Measurements from ENCODE around the gene CNN2. TPM values are rescaled to one million over a fixed set of nuclear protein-coding genes. Genes with fewer than 3 reads are reported as not detected.

CNN2 gene
- total and polyA plus RNA-seq, 4 donors: 10.1 to 38.4 (median 26.8) TPM

- no peaks in the 10 kb centered on the region for H3K9me3 ChIP-seq (ENCODE audit: control insufficient read depth in 4 of 4, low read length in 3 of 4)
- H3K36me3 ChIP-seq (ENCODE audit: control insufficient read depth in 4 of 4, insufficient read depth in 3 of 4, low read depth in 1 of 4, low read length in 3 of 4): peaks cover 2 to 21% (median 8%) of the 10 kb centered on the region in 4 donors
- TF ChIP-seq RXRA (IDR thresholded peaks at IDR 0.05): peak; percentile 40 to 90
- TF ChIP-seq NR2F2 (IDR thresholded peaks at IDR 0.05): peak; percentile 80
- TF ChIP-seq JUND (IDR thresholded peaks at IDR 0.05): peak in 1 of 2 donors; percentile 25
- TF ChIP-seq, protein P1, sequence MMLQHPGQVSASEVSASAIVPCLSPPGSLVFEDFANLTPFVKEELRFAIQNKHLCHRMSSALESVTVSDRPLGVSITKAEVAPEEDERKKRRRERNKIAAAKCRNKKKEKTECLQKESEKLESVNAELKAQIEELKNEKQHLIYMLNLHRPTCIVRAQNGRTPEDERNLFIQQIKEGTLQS (IDR thresholded peaks at IDR 0.05): no peak
- TF ChIP-seq HNF4A (conservative IDR thresholded peaks at IDR 0.05): peak in 1 of 2 donors; percentile 74
- TF ChIP-seq TAF1 (conservative IDR thresholded peaks at IDR 0.05): no peak
- peaks cover 30 to 49% (median 39%) of the 10 kb centered on the region in 4 donors for H3K4me1 ChIP-seq (ENCODE audit: control insufficient read depth in 4 of 4, insufficient read depth in 4 of 4, low read length in 3 of 4)
- 39% methylated on average over 12 of the region's 12 CpGs for WGBS
- no peak for DNase-seq (ENCODE audit: low spot score)
- H3K27me3 ChIP-seq (ENCODE audit: control insufficient read depth in 4 of 4, insufficient read depth in 4 of 4, low read length in 3 of 4): no peaks in the 10 kb centered on the region
- no peak overlapping the region for H3K9ac ChIP-seq (ENCODE audit: low read depth in 1 of 2, low read length in 2 of 2)
- H3K27ac ChIP-seq (ENCODE audit: low read depth in 1 of 2, low read length in 2 of 2): peak overlapping the region; percentile 40 to 55
- no peak overlapping the region for H3K4me3 ChIP-seq (ENCODE audit: low read depth in 1 of 3, low read length in 3 of 3)
Measured at GRCh38 chr19:1016647-1017114, 9.7 kb upstream of the CNN2 start.

DNA sequence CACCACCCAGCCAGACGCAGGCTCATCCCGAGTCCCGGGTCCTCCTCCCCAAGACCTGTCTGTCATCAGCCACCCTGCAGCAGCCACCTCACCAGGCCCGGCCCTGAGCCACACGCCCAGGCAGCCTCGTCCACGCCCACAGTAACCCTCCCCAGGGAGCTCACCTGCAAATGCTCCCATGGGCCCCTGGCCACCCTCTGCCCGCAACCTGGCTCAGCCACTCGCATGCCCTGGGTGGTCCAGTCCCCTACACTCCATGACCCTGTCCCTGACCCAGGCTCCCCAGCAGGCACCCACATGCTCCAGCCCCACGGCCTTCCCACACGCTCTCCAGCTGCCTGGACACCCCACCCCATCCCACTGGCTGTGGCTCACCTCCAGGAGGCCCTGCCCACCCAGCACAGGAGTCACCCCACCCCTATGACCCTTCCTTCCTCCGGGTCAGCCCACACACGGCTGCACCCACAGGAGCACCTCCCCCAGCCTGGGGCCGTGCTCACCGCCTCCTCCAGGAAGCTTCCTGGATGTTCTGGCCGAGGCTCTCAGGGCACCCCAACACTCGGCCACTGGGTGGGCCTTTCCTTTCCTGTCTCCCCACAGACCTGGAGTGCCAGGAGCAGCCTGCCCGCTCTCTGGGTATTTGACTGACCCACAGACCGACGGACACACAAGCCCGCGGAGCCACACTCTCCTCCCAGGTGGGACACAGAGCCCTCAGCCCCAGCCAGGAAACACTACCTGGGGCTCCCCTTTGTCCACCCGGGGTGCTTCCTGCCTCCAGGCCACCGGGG lies 9.1 kb upstream of the CNN2 start:
- peak overlapping the region; percentile 22 to 40 for H3K27ac ChIP-seq (ENCODE audit: low read depth in 1 of 2, low read length in 2 of 2)
- WGBS: 68% methylated on average over 24 of the region's 24 CpGs
- peaks cover 2 to 16% (median 6%) of the 10 kb centered on the region in 4 donors for H3K36me3 ChIP-seq (ENCODE audit: control insufficient read depth in 4 of 4, insufficient read depth in 3 of 4, low read depth in 1 of 4, low read length in 3 of 4)
- H3K9me3 ChIP-seq (ENCODE audit: control insufficient read depth in 4 of 4, low read length in 3 of 4): no peaks in the 10 kb centered on the region
- no peak overlapping the region for H3K4me3 ChIP-seq (ENCODE audit: low read depth in 1 of 3, low read length in 3 of 3)
- peaks cover 30 to 49% (median 39%) of the 10 kb centered on the region in 4 donors for H3K4me1 ChIP-seq (ENCODE audit: control insufficient read depth in 4 of 4, insufficient read depth in 4 of 4, low read length in 3 of 4)
- no peak for DNase-seq (ENCODE audit: low spot score)
- H3K27me3 ChIP-seq (ENCODE audit: control insufficient read depth in 4 of 4, insufficient read depth in 4 of 4, low read length in 3 of 4): no peaks in the 10 kb centered on the region
- no peak for TF ChIP-seq FOXA2 (IDR thresholded peaks at IDR 0.05)
- TF ChIP-seq, protein P2, sequence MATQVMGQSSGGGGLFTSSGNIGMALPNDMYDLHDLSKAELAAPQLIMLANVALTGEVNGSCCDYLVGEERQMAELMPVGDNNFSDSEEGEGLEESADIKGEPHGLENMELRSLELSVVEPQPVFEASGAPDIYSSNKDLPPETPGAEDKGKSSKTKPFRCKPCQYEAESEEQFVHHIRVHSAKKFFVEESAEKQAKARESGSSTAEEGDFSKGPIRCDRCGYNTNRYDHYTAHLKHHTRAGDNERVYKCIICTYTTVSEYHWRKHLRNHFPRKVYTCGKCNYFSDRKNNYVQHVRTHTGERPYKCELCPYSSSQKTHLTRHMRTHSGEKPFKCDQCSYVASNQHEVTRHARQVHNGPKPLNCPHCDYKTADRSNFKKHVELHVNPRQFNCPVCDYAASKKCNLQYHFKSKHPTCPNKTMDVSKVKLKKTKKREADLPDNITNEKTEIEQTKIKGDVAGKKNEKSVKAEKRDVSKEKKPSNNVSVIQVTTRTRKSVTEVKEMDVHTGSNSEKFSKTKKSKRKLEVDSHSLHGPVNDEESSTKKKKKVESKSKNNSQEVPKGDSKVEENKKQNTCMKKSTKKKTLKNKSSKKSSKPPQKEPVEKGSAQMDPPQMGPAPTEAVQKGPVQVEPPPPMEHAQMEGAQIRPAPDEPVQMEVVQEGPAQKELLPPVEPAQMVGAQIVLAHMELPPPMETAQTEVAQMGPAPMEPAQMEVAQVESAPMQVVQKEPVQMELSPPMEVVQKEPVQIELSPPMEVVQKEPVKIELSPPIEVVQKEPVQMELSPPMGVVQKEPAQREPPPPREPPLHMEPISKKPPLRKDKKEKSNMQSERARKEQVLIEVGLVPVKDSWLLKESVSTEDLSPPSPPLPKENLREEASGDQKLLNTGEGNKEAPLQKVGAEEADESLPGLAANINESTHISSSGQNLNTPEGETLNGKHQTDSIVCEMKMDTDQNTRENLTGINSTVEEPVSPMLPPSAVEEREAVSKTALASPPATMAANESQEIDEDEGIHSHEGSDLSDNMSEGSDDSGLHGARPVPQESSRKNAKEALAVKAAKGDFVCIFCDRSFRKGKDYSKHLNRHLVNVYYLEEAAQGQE (IDR thresholded peaks at IDR 0.05): no peak
- no peak for TF ChIP-seq EGR1 (IDR thresholded peaks at IDR 0.05; ENCODE audit: low read depth in 2 of 2)
- no peak for TF ChIP-seq HNF4A (conservative IDR thresholded peaks at IDR 0.05)
- TF ChIP-seq RXRA (IDR thresholded peaks at IDR 0.05): no peak
- TF ChIP-seq YY1 (IDR thresholded peaks at IDR 0.05): no peak
- no peak for TF ChIP-seq TAF1 (conservative IDR thresholded peaks at IDR 0.05)
- TF ChIP-seq JUND (IDR thresholded peaks at IDR 0.05): no peak
- TF ChIP-seq GABPA (IDR thresholded peaks at IDR 0.05 in 1 of 2, conservative IDR thresholded peaks at IDR 0.05 in 1 of 2): no peak
- no peak for TF ChIP-seq CTCF (IDR thresholded peaks at IDR 0.05; ENCODE audit: low read depth, low read length, missing input control)
- no peak for TF ChIP-seq RAD21 (IDR thresholded peaks at IDR 0.05)
- TF ChIP-seq, protein P1 (IDR thresholded peaks at IDR 0.05): no peak
- TF ChIP-seq SP1 (IDR thresholded peaks at IDR 0.05): no peak
- no peak for TF ChIP-seq FOXA1 (IDR thresholded peaks at IDR 0.05)
- TF ChIP-seq NR2F2 (IDR thresholded peaks at IDR 0.05): no peak
- TF ChIP-seq, protein P3, sequence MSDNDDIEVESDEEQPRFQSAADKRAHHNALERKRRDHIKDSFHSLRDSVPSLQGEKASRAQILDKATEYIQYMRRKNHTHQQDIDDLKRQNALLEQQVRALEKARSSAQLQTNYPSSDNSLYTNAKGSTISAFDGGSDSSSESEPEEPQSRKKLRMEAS (IDR thresholded peaks at IDR 0.05): no peak
- TF ChIP-seq HNF4G (IDR thresholded peaks at IDR 0.05): no peak
- no peak for TF ChIP-seq ZBTB33 (IDR thresholded peaks at IDR 0.05)
- H3K9ac ChIP-seq (ENCODE audit: low read depth in 1 of 2, low read length in 2 of 2): no peak overlapping the region

All from liver (tissue), 9 donors.